GM12891 (cell line): Measurements from ENCODE around the gene MAPK4.

ENCODE experiments used
- PAX5 ChIP-seq: IDR thresholded peaks from 2 replicates; pipeline ENCODE4 v1.6.1; 2011; ENCODE audit warnings: low read length, moderate library complexity, mild to moderate bottlenecking; ENCODE audit not compliant: insufficient read depth, severe bottlenecking
- POLR2A ChIP-seq: IDR thresholded peaks from 2 replicates; pipeline ENCODE4 v1.6.1; 2011; ENCODE audit warnings: low read depth, low read length, control low read depth
- POLR2AphosphoS5 ChIP-seq: IDR thresholded peaks from 2 replicates; pipeline ENCODE4 v1.6.1; 2011; ENCODE audit warnings: low read depth, low read length, control low read depth
- POU2F2 ChIP-seq: IDR thresholded peaks from 2 replicates; pipeline ENCODE4 v1.6.1; 2011; ENCODE audit warnings: low read depth, mild to moderate bottlenecking, control low read depth, low read length, moderate library complexity
- TAF1 ChIP-seq: IDR thresholded peaks from 2 replicates; pipeline ENCODE4 v1.6.1; 2011; ENCODE audit warnings: low read depth, low read length, control low read depth

- TF ChIP-seq POLR2A (no peak), POLR2AphosphoS5 (no peak), TAF1 (no peak), POU2F2 (no peak), PAX5 (no peak)
Measured at GRCh38 chr18:50558948-50559751, 737 bp upstream of the MAPK4 start.
